Panc1 (cell line): ENCODE data around the gene TECR.

Experiments used
- POLR2AphosphoS5 ChIP-seq: IDR thresholded peaks from 2 replicates; pipeline ENCODE4 v1.6.1; 2012; ENCODE audit warnings: mild to moderate bottlenecking, low read depth, low read length, moderate library complexity
- SIN3A ChIP-seq: IDR thresholded peaks from 2 replicates; pipeline ENCODE4 v1.6.1; 2012; ENCODE audit warnings: low read depth, mild to moderate bottlenecking, low read length, moderate library complexity, borderline replicate concordance; ENCODE audit not compliant: insufficient read depth
- TCF7L2 ChIP-seq: IDR thresholded peaks from 2 replicates; pipeline ENCODE4 v1.6.1; 2011; ENCODE audit warnings: mild to moderate bottlenecking, low read depth, low read length, inconsistent platforms
- TF ChIP-seq, protein P1 (sequence below): fragments of 450-650 bp; IDR thresholded peaks from 2 replicates; pipeline ENCODE4 v1.5.1; 2017; ENCODE audit warnings: mild to moderate bottlenecking
- TF ChIP-seq, protein P2 (sequence below), 2 experiments: IDR thresholded peaks; 2 replicates each; pipeline ENCODE4 v1.6.1; 2011 to 2012; ENCODE audit warnings: low read depth in 2 of 2, control low read depth in 1 of 2, low read length in 1 of 2, mild to moderate bottlenecking in 1 of 2, moderate library complexity in 1 of 2; ENCODE audit not compliant: insufficient read depth in 1 of 2

DNA sequence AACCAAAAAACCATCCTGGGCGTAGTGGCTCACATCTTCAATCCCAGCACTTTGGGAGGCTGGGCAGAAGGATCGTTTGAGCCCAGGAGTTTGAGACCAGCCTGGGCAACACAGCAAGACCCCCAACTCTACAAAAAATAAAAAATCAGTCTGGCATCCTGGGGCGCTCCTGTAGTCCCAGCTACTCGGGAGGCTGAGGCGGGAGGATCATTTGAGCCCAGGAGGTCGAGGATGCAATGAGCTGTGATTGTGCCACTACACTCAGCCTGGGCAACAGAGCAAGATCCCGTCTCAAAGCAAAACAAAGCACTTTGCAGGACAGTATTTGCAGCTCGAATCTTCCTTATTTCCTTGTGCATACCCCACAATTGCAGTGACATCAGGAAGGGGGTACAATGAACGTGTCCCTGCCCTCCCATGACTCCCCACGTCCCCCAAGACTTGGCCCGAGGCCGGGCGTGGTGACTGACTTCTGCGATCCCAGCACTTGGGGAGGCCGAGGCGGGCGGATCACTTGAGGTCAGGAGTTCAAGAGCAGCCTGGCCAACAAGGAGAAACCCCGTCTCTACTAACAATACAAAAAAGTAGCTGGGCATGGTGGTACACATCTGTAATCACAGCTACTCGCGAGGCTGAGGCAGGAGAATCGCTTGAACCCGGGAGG, 41.6 kb downstream of the TECR start:
- no peak for TF ChIP-seq SIN3A
- TF ChIP-seq, protein P1, sequence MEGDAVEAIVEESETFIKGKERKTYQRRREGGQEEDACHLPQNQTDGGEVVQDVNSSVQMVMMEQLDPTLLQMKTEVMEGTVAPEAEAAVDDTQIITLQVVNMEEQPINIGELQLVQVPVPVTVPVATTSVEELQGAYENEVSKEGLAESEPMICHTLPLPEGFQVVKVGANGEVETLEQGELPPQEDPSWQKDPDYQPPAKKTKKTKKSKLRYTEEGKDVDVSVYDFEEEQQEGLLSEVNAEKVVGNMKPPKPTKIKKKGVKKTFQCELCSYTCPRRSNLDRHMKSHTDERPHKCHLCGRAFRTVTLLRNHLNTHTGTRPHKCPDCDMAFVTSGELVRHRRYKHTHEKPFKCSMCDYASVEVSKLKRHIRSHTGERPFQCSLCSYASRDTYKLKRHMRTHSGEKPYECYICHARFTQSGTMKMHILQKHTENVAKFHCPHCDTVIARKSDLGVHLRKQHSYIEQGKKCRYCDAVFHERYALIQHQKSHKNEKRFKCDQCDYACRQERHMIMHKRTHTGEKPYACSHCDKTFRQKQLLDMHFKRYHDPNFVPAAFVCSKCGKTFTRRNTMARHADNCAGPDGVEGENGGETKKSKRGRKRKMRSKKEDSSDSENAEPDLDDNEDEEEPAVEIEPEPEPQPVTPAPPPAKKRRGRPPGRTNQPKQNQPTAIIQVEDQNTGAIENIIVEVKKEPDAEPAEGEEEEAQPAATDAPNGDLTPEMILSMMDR: no peak
- TF ChIP-seq POLR2AphosphoS5: no peak
- TF ChIP-seq, protein P2, sequence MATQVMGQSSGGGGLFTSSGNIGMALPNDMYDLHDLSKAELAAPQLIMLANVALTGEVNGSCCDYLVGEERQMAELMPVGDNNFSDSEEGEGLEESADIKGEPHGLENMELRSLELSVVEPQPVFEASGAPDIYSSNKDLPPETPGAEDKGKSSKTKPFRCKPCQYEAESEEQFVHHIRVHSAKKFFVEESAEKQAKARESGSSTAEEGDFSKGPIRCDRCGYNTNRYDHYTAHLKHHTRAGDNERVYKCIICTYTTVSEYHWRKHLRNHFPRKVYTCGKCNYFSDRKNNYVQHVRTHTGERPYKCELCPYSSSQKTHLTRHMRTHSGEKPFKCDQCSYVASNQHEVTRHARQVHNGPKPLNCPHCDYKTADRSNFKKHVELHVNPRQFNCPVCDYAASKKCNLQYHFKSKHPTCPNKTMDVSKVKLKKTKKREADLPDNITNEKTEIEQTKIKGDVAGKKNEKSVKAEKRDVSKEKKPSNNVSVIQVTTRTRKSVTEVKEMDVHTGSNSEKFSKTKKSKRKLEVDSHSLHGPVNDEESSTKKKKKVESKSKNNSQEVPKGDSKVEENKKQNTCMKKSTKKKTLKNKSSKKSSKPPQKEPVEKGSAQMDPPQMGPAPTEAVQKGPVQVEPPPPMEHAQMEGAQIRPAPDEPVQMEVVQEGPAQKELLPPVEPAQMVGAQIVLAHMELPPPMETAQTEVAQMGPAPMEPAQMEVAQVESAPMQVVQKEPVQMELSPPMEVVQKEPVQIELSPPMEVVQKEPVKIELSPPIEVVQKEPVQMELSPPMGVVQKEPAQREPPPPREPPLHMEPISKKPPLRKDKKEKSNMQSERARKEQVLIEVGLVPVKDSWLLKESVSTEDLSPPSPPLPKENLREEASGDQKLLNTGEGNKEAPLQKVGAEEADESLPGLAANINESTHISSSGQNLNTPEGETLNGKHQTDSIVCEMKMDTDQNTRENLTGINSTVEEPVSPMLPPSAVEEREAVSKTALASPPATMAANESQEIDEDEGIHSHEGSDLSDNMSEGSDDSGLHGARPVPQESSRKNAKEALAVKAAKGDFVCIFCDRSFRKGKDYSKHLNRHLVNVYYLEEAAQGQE (IDR thresholded peaks at IDR 0.05; ENCODE audit: insufficient read depth in 1 of 2, low read depth in 2 of 2, low read length in 1 of 2): no peak
- TF ChIP-seq TCF7L2: no peak
